ENCODE measurements around the gene SLC22A2. TPM values are rescaled to one million over a fixed set of nuclear protein-coding genes. Genes with fewer than 3 reads are reported as not detected.
"Not testable (repeated sequence)": the region's sequence is repeated elsewhere in the genome, so short reads cannot be mapped to it uniquely, and the experiment has no call there.

Gene SLC22A2
- total RNA-seq, result not detected in 2 replicates

DNA sequence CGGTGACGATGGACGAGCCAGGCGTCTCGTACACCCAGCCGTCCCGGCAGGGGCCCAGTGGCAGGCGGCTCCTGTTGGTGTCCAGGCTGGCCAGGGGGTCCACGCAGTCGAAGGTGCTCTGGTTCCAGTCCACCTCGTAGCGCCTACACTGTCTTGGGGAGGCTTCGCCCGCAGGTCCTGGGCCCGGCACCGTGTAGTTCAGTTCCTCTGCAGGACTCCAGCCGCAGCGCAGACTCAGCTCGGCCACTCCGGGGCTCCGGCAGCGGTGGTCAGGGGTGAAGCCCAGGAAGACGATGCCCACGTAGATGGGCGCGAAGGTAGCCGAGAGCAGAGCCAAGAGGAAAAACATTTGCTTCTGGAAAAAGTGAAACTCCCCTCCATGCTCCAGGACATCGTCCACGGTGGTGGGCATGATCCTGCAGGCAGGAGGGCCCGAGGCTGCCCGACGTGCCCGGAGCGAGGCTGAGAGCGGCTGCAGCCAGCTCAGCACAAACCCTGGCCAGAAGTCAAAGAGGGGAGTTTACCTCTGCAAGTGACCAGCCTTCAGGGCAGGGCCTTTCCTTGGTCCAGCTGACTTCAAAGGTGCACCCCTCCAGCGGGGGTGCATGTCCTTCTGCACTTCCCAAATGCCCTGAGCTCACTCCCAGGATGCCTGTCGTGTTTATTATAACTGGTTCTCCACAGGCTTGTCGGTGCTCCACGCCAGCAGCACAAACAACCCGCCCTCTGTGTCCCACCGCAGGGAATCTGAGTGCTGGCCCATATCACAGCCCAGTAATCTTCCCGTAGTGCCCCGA is at the start of gene SLC22A2:
Gene SLC22A2 (minus strand): TSS at position 476 of the 797 bp plus-strand sequence. CDS start 64 bp downstream, at position 412.
- H3K4me3 ChIP-seq (ENCODE audit: low read depth, low read length), result peak within 1 kb of the TSS; percentile 58
- no peak for DNase-seq (ENCODE audit: low read depth)
- TF ChIP-seq, protein P1, sequence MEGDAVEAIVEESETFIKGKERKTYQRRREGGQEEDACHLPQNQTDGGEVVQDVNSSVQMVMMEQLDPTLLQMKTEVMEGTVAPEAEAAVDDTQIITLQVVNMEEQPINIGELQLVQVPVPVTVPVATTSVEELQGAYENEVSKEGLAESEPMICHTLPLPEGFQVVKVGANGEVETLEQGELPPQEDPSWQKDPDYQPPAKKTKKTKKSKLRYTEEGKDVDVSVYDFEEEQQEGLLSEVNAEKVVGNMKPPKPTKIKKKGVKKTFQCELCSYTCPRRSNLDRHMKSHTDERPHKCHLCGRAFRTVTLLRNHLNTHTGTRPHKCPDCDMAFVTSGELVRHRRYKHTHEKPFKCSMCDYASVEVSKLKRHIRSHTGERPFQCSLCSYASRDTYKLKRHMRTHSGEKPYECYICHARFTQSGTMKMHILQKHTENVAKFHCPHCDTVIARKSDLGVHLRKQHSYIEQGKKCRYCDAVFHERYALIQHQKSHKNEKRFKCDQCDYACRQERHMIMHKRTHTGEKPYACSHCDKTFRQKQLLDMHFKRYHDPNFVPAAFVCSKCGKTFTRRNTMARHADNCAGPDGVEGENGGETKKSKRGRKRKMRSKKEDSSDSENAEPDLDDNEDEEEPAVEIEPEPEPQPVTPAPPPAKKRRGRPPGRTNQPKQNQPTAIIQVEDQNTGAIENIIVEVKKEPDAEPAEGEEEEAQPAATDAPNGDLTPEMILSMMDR (conservative IDR thresholded peaks at IDR 0.05; ENCODE audit: low read depth, low read length), result no peak

DNA sequence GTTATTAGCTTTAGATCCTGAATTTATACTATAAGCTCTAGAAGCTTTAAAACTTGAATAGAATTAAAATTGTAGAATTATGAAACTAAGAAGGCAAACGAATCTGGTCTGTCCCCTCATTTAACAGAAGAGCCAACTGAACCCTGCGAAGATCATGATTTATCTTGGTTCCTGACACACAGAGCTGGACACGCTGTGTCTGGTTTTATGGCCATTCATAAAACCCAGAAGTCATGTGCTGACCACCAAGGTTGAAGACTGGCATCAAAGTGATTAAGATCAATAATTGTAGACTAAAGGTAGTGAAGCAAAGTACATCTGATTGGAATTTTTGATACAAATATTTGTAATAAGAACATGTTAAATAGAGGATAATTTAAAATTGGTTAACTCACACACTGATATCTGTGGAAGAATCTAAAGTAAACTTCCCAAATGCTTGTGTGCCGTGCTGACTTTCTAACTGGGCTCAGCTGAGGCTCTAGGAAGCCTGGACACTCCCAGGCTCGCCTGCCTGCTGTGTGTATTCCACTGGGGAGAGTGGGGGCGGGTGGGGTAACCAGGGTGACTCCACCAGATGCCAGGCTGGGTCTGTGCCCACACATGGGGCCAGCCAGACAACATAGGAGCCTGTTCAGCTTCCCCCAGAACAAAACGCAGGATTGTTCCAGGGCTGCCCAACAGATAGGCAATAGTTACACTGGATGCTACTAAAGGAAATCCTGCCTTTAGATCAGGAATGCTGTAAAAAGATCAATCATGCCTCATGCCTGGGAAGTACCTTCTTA is 47.5 kb upstream of the SLC22A2 start:
- no peak for DNase-seq (ENCODE audit: low read depth)
- H3K4me3 ChIP-seq (ENCODE audit: low read depth, low read length), result no peak overlapping the region
- TF ChIP-seq, protein P1 (conservative IDR thresholded peaks at IDR 0.05; ENCODE audit: low read depth, low read length), result no peak

DNA sequence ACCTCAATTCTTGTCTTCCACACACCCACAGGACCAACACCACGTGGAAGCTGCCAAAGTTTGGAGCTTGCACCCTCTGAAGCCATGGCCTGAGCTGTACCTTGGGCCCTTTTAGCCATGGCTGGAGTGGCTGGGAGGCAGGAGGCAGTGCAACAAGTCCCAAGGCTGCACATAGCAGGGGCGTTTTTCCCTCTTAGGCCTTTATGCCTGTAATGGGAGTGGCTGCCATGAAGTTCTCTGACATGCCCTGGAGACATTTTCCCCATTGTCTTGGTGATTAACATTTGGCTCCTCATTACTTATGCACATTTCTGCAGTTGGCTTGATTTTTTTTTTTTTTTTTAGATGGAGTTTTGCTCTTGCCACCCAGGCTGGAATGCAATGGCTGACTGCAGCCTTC is 45.2 kb upstream of the SLC22A2 start:
- TF ChIP-seq, protein P1 (conservative IDR thresholded peaks at IDR 0.05; ENCODE audit: low read depth, low read length), result no peak
- no peak overlapping the region for H3K4me3 ChIP-seq (ENCODE audit: low read depth, low read length)
- no peak for DNase-seq (ENCODE audit: low read depth)

DNA sequence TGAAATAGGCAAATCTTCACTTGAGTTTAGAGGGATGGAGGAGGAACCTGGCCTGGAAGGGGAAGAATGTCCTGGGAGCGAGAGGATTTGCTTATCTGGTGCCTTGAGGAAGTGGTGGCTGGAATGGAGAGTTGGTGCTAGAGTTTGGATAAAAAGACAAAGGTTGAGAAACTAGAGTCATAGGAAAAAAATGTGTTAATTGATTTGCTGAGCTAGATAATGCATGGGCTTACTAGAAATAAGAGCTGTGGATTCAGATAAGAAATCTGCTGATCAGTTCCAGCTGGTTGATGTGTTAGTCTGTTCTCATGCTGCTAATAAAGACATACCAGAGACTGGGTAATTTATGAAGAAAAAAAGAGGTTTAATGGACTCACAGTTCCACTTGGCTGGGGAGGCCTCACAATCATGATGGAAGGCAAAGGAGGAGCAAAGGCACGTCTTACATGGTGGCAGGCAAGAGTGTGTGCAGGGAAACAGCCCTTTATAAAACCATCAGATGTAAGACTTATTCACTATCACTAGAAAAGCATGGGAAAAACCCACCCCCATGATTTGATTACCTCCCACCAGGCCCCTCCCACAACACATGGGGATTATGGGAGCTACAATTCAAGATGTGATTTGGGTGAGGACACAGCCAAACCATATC is 43.9 kb upstream of the SLC22A2 start:
- DNase-seq (ENCODE audit: low read depth); H3K4me3 ChIP-seq (ENCODE audit: low read depth, low read length): not testable (repeated sequence)

DNA sequence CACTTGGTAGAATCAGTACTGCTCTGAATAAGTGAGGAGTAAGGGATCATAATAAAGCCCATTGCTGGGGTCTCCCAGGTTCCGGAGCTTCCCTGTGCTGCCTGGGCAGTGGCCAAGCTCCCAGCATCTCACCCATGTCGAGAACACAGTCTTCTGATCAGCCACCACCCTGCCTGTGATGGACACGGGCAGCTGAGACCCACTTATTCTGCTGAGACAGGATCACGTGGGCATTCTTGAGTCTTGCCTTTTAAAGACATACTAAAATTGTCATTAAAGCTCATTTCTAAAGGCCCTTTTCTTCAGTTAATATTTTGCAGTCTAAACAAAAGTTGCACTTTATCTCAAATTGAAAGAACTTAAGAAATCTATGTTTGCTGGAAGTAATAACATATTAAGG is 42.7 kb upstream of the SLC22A2 start:
- no peak overlapping the region for H3K4me3 ChIP-seq (ENCODE audit: low read depth, low read length)
- DNase-seq (ENCODE audit: low read depth), result no peak
- TF ChIP-seq, protein P1 (conservative IDR thresholded peaks at IDR 0.05; ENCODE audit: low read depth, low read length), result no peak

DNA sequence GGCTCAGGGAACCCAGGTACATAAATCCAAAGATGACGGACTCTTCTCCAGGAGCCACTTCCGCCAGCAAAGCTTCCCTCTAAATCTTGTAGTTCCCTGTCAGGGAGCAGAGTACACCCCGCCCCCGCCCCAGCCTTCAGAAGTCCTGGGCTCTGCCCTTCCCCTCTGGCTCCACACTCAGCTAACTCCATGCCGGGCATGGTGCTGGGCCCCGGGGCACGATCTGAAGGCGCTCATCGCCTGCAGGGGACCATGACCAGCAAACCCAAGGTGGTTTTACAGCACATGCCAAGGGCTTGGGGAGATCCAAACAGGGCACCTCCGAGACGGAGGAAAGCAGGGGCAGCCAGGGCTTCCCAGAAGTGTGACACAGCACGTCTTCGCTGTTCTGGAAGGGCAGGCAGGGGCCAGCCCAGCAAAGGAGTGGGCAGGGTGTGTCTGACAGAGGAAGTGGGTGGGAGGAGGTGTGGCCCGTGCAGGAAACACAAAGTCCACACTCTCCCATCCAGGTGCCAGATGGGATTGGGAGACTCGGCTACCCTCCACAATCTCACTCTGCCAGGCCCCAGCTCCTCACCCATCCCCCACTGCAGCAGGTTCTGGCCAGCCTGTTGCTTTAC is 41.6 kb upstream of the SLC22A2 start:
- no peak for DNase-seq (ENCODE audit: low read depth)
- H3K4me3 ChIP-seq (ENCODE audit: low read depth, low read length), result peak overlapping the region; percentile 39
- TF ChIP-seq, protein P1 (conservative IDR thresholded peaks at IDR 0.05; ENCODE audit: low read depth, low read length), result no peak

DNA sequence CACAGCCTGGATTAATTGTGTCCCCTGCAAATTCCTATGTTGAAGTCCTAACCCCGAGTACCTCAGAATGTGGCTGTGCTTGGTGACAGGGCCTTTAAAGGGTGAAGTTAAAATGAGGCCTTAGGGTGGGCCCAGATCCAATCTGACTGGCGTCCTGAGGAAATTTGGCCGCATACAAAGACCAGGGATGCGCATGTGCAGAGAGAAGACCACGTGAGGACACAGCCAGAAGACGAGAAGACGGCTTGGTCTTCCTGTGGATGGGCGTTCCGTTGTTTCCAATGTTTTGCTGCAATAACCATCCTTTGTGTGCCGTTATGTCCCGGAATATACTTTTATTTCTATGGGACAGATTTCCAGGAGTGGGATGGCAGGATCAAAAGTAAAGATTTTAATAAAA is 40.9 kb upstream of the SLC22A2 start:
- DNase-seq (ENCODE audit: low read depth), result no peak
- TF ChIP-seq, protein P1 (conservative IDR thresholded peaks at IDR 0.05; ENCODE audit: low read depth, low read length), result no peak
- no peak overlapping the region for H3K4me3 ChIP-seq (ENCODE audit: low read depth, low read length)

Measured in epithelial cell of proximal tubule (primary cell).